ENCODE results near the gene TOR1A. TPM values are rescaled to one million over a fixed set of nuclear protein-coding genes. Genes with fewer than 3 reads are reported as not detected.

The TOR1A gene
- total and polyA plus RNA-seq, 11 donors: 10.5 to 27.3 (median 15.7) TPM

GRCh38 chr9:129835860-129836223 lies 11.9 kb upstream of the TOR1A start:
- ATAC-seq: no peak
- no peaks in the 10 kb centered on the region for H3K9me3 ChIP-seq
- peak overlapping the region; percentile 72 to 100 (median 88) for H3K4me3 ChIP-seq
- TF ChIP-seq CTCF (IDR thresholded peaks at IDR 0.05): no peak
- no peak for TF ChIP-seq POLR2A (IDR thresholded peaks at IDR 0.05)
- H3K27ac ChIP-seq: peak overlapping the region in 9 of 12 donors; percentile 75 to 96 (median 84)
- H3K27me3 ChIP-seq: no peaks in the 10 kb centered on the region
- intact Hi-C loops (cut with DNase I): loop anchor here in 2 of 10 donors (1.0 to 2.0 kb wide), 2 partner anchors 33 to 49 kb away; partner anchors contain the start of gene TOR1B (in 1 of the 2)
- DNase-seq: peak in 1 of 5 donors; percentile 34
- WGBS, 4 donors: 0 to 3% (median 1%) methylated on average over 18 to 19 of the region's 19 CpGs
- peaks cover 0 to 27% (median 26%) of the 10 kb centered on the region in 9 donors for H3K36me3 ChIP-seq
- H3K4me1 ChIP-seq: peaks cover 0 to 42% (median 18%) of the 10 kb centered on the region in 12 donors

GRCh38 chr9:129835128-129835859 lies 11.4 kb upstream of the TOR1A start, which contains the start of the genes C9orf78 and USP20:
Gene C9orf78, minus strand, starts transcription at chr9:129835275. Its CDS starts 54 bp downstream, at chr9:129835221.
Gene USP20, plus strand, starts transcription at chr9:129835458. Its CDS starts 17,098 bp downstream, at chr9:129852556.
- peak within 1 kb of the TSS; percentile 72 to 100 (median 88) for H3K4me3 ChIP-seq
- H3K27me3 ChIP-seq: no peaks in the 10 kb centered on the region
- 0 to 1% (median 1%) methylated on average over 35 to 81 of the region's 81 CpGs for WGBS, 4 donors
- intact Hi-C loops (cut with DNase I): loop anchor here in 2 of 10 donors (1.0 to 2.0 kb wide), 2 partner anchors 32 to 50 kb away; partner anchors contain the start of gene TOR1B (in 1 of the 2)
- peak; percentile 99 to 100 (median 100) for ATAC-seq
- peak; percentile 96 to 98 (median 97) for DNase-seq
- no peaks in the 10 kb centered on the region for H3K9me3 ChIP-seq
- peaks cover 0 to 42% (median 18%) of the 10 kb centered on the region in 12 donors for H3K4me1 ChIP-seq
- peak within 1 kb of the TSS in 11 of 12 donors; percentile 61 to 96 (median 83) for H3K27ac ChIP-seq
- TF ChIP-seq POLR2A (IDR thresholded peaks at IDR 0.05): peak; percentile 78 to 94
- TF ChIP-seq CTCF (IDR thresholded peaks at IDR 0.05): peak in 2 of 12 donors; percentile 16 to 25
- peaks cover 0 to 32% (median 32%) of the 10 kb centered on the region in 9 donors for H3K36me3 ChIP-seq

- TF ChIP-seq CTCF (IDR thresholded peaks at IDR 0.05): no peak
- no peak for TF ChIP-seq POLR2A (IDR thresholded peaks at IDR 0.05)
- H3K27ac ChIP-seq: peak overlapping the region in 11 of 12 donors; percentile 25 to 96 (median 83)
- peak overlapping the region; percentile 72 to 100 (median 88) for H3K4me3 ChIP-seq
- H3K36me3 ChIP-seq: peaks cover 0 to 39% (median 38%) of the 10 kb centered on the region in 9 donors
- WGBS, 4 donors: 2 to 3% (median 2%) methylated on average over 24 to 32 of the region's 32 CpGs
- intact Hi-C loops (cut with DNase I): loop anchor here in 2 of 10 donors (1.0 to 2.0 kb wide), 2 partner anchors 31 to 50 kb away; partner anchors contain the start of gene TOR1B (in 1 of the 2)
- no peak for DNase-seq
- ATAC-seq: peak in 3 of 4 donors; percentile 8 to 20 (median 15)
- H3K4me1 ChIP-seq: peaks cover 0 to 38% (median 18%) of the 10 kb centered on the region in 12 donors
- H3K27me3 ChIP-seq: no peaks in the 10 kb centered on the region
- no peaks in the 10 kb centered on the region for H3K9me3 ChIP-seq
Measured at GRCh38 chr9:129834489-129835127, 10.7 kb upstream of the TOR1A start.
